Neural crest cell (in vitro differentiated cells): Measurements from ENCODE around the gene LONRF2. TPM values are rescaled to one million over a fixed set of nuclear protein-coding genes. Genes with fewer than 3 reads are reported as not detected.
A peak's percentile ranks its signal among the peaks of the same experiment; 100 is the strongest.

Experiments used
- DNase-seq: peaks from one replicate; pipeline ENCODE4 v3.0.0; 2021; ENCODE audit warnings: low read depth, mixed read lengths, low spot score
- H3K27ac Mint-ChIP-seq: one replicate; pipeline ENCODE4 v1.8.0; 2021; ENCODE audit warnings: mild to moderate bottlenecking, mixed read lengths; ENCODE audit not compliant: unreplicated experiment
- H3K27me3 Mint-ChIP-seq: 2 replicates; pipeline ENCODE4 v1.8.0; 2021; ENCODE audit warnings: low read depth, mild to moderate bottlenecking, mixed read lengths
- H3K36me3 Mint-ChIP-seq: 2 replicates; pipeline ENCODE4 v1.8.0; 2021; ENCODE audit warnings: low read depth, mild to moderate bottlenecking, mixed read lengths
- H3K4me1 Mint-ChIP-seq: 2 replicates; pipeline ENCODE4 v1.8.0; 2021; ENCODE audit warnings: mixed read lengths
- H3K4me3 Mint-ChIP-seq: one replicate; pipeline ENCODE4 v1.8.0; 2021; ENCODE audit warnings: mild to moderate bottlenecking, mixed read lengths
- H3K9me3 Mint-ChIP-seq: 2 replicates; pipeline ENCODE4 v1.8.0; 2021; ENCODE audit warnings: mixed read lengths
- total RNA-seq: library from RNA; stranded (reverse); gene quantifications from 2 replicates; pipeline ENCODE4 v1.2.1, GENCODE V29; 2021
- TF ChIP-seq, protein P1 (sequence below): fragments of 200-600 bp; sonication (generic); conservative IDR thresholded peaks from 2 replicates; pipeline ENCODE4 v1.5.0; 2021; ENCODE audit warnings: antibody characterized with exemption, mild to moderate bottlenecking

The LONRF2 gene
- total RNA-seq, 1 donor from 2014 or later, result 5.2 TPM

- no peak for DNase-seq
- TF ChIP-seq, protein P1, sequence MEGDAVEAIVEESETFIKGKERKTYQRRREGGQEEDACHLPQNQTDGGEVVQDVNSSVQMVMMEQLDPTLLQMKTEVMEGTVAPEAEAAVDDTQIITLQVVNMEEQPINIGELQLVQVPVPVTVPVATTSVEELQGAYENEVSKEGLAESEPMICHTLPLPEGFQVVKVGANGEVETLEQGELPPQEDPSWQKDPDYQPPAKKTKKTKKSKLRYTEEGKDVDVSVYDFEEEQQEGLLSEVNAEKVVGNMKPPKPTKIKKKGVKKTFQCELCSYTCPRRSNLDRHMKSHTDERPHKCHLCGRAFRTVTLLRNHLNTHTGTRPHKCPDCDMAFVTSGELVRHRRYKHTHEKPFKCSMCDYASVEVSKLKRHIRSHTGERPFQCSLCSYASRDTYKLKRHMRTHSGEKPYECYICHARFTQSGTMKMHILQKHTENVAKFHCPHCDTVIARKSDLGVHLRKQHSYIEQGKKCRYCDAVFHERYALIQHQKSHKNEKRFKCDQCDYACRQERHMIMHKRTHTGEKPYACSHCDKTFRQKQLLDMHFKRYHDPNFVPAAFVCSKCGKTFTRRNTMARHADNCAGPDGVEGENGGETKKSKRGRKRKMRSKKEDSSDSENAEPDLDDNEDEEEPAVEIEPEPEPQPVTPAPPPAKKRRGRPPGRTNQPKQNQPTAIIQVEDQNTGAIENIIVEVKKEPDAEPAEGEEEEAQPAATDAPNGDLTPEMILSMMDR, result no peak
- H3K4me1 Mint-ChIP-seq, result peaks cover 2% of the 10 kb centered on the region
- no peak overlapping the region for H3K4me3 Mint-ChIP-seq
- H3K27ac Mint-ChIP-seq, result no peak overlapping the region
- H3K27me3 Mint-ChIP-seq, result peaks cover 3% of the 10 kb centered on the region
- no peaks in the 10 kb centered on the region for H3K36me3 Mint-ChIP-seq
- no peaks in the 10 kb centered on the region for H3K9me3 Mint-ChIP-seq
Observed at GRCh38 chr2:100245681-100246080, 76.6 kb downstream of the LONRF2 start.

DNA sequence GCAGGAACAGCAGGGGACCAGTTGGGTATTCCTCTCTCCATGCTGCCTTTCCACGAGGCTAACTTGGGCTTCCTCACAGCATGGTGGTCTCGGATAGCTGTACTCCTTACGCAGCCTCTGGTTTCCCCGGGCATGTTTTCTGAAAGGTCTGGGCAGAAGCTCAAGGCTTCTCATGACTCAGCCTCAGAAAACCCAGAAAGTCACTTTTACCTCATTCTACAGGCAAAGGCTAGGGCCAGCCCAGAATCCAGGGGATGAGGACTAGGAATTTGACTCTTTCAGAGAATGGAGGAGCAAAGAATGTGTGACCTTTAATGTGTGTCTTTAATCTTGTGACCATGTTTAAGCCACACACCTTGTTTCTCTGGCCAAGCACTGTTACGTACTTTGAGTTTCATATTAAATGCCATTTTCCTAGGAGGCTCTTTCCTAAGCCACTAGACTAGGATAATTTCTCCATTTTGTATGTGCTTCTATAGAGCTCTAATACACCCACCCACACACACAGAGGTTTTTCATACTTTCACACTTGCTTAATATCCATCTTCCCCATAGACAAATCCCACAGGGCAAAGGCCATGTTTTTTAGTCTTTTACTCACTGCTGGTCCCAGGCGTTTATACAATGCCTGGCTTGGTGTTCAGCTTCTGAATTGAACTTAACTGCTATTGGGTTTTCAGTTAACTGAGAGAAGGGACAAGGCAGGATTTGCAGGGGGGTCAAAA, 77.3 kb downstream of the LONRF2 start:
- Mint-ChIP-seq H3K4me3 (no peak overlapping the region), H3K27ac (no peak overlapping the region), H3K36me3 (no peaks in the 10 kb centered on the region), H3K4me1 (peaks cover 4% of the 10 kb centered on the region), H3K27me3 (peaks cover 4% of the 10 kb centered on the region), H3K9me3 (no peaks in the 10 kb centered on the region)
- no peak for DNase-seq
- TF ChIP-seq, protein P1, result no peak

DNA sequence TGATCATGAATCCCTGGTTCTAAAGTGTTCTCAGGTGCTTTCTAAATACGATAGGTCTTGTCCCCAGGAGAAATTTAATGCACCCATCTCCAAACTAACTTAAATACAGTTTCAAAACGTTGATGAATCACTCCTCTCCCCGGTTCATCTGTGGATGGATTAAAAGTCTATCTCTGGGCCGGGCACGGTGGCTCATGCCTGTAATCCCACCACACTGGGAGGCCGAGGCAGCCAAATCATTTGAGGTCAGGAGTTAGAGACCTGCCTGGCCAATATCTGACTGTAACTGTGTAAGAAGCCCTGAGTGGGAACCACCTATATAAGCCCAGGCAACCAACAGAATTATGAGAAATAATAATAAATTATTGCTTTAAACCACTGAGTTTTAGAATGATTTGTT, 78.7 kb downstream of the LONRF2 start:
- Mint-ChIP-seq H3K27me3 (peaks cover 4% of the 10 kb centered on the region), H3K27ac (no peak overlapping the region), H3K9me3 (no peaks in the 10 kb centered on the region), H3K36me3 (no peaks in the 10 kb centered on the region), H3K4me1 (peaks cover 9% of the 10 kb centered on the region), H3K4me3 (no peak overlapping the region)
- DNase-seq, result no peak
- TF ChIP-seq, protein P1, result no peak

DNA sequence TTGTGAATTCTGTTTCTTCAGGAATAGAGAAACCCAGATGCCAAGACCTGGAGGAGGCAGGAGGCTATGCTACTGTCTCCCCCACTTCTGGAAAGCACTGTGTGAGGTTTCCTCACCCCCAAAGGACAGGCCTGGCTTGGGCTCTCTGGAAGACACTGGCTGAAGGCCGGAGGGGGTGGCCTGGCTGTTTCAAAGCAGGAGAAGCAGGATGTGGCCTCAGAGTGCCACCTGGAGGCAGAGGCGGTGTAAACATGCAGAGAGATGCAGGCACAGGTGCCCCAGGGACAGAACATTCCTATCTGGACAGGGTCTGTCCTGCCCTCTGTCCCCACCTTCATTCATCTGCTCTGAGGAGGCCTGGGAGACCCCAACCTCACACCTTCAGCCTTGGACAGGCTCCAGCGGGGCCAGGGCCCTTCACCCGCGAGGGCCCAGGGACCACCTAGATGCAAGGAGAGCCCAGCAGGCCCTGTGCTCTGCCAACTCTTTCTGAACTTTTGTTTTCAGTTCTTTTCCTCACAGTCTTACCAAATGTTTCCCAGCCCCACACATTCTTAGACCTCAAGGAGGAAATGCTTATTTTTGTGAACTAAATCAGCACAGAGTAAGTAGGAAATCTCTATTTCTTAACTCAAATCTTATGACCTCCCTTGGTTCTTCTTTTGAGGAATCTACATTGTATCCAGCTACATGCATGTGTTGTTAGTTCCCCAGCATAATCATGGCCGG, 79.2 kb downstream of the LONRF2 start:
- TF ChIP-seq, protein P1, result peak; percentile 85
- H3K27me3 Mint-ChIP-seq, result peaks cover 4% of the 10 kb centered on the region

GRCh38 chr2:100242476-100242875, 79.8 kb downstream of the LONRF2 start:
- H3K9me3 Mint-ChIP-seq, result no peaks in the 10 kb centered on the region
- TF ChIP-seq, protein P1, result no peak
- peaks cover 4% of the 10 kb centered on the region for H3K27me3 Mint-ChIP-seq
- DNase-seq, result no peak
- H3K4me1 Mint-ChIP-seq, result peaks cover 17% of the 10 kb centered on the region
- H3K36me3 Mint-ChIP-seq, result no peaks in the 10 kb centered on the region
- H3K4me3 Mint-ChIP-seq, result no peak overlapping the region
- H3K27ac Mint-ChIP-seq, result no peak overlapping the region

More for the DNA sequence above, 79.2 kb downstream of the LONRF2 start:
- peak; percentile 80 for DNase-seq
- Mint-ChIP-seq H3K9me3 (no peaks in the 10 kb centered on the region), H3K4me3 (no peak overlapping the region), H3K4me1 (peaks cover 14% of the 10 kb centered on the region), H3K36me3 (no peaks in the 10 kb centered on the region), H3K27ac (no peak overlapping the region)
